ENCODE data around the gene SORCS2. TPM values are rescaled to one million over a fixed set of nuclear protein-coding genes. Genes with fewer than 3 reads are reported as not detected.

SORCS2 gene
- total RNA-seq, 4 donors from 2014 or later: 0.26 to 17.1 (median 2.9) TPM

DNA sequence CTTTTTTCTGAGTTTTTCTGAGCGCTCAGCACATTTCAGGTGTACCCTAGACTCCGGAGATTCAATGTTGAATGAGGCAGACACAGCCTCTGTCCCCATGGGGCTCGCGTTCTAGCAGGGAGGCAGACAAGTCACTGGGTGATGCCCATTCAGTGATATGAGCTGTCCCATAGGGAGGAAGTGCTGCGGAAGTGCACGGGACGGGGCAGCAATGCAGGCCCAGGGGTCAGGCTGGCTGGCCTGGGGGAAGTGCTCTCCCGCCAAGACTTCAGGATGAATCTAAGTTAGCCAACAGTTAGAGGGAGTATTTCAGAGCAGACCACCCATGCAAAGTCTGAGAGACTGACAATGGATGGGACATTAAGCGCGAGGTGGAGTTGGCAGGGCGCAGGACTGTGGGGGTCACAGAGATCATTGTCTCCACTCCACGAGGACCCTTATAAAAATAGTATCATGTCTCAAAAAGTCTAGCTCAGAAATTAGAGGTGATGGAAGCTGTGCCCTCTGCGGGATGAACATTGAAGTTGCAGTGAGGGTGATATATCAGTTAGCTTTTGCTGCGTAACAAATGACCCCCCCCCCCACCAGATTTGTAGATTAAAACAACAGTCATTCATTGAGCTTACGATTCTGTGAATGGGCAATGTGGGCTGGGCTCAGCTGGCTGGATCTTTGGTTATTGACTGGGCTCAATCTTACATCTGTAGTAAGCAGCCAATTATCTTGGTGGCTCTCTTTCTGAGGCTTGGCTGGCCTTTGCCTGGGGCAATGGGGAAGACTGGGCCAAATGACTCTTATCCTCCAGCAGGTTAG lies 226.0 kb downstream of the SORCS2 start:
- H3K4me3 ChIP-seq: no peak overlapping the region
- DNase-seq: peak in 1 of 2 donors; percentile 3
- H3K4me1 ChIP-seq: no peaks in the 10 kb centered on the region
- TF ChIP-seq POLR2A (IDR thresholded peaks at IDR 0.05) (no peak), CTCF (IDR thresholded peaks at IDR 0.05) (no peak)
- intact Hi-C loops (cut with DNase I; ENCODE audit: low total_unique reads): no loop called here
- no peaks in the 10 kb centered on the region for H3K36me3 ChIP-seq
- H3K27me3 ChIP-seq: no peaks in the 10 kb centered on the region
- H3K9me3 ChIP-seq: no peaks in the 10 kb centered on the region
- H3K27ac ChIP-seq: no peak overlapping the region

DNA sequence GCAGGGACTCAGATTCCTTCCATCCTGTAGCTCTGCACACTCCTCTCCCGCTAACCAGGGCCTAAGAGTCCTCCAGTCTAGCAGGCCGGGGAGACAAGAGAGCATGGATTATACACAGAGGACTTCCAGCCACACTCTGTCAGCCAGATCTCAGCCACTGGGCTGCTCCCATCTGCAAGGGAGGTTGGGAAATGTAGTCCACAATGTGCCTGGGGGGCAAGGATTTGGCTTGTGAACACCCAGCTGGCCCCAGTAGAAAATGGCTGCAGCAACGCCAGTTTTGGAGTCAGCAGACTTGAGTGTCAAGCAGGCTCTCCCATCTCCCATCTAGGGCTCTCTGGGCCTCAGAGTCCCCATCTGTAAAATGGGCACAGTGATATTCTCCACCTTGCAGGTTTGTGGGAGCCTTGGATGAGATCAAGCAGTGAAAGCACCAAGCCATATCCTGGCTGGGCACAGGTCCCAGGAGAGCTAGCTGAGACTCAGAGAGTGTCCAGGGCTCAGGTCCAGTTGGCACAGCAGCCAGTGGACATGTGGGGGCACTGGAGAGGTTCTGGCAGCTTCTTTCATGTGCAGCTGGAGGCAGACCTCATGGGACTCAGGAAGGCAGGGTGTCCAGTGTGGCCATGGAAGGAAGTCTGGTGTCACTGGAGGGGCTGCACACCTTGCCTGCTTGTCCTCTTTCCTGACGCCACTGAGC lies 227.8 kb downstream of the SORCS2 start:
- no peaks in the 10 kb centered on the region for H3K36me3 ChIP-seq
- no peaks in the 10 kb centered on the region for H3K9me3 ChIP-seq
- H3K4me3 ChIP-seq: no peak overlapping the region
- peak in 1 of 2 donors; percentile 10 for DNase-seq
- intact Hi-C loops (cut with DNase I; ENCODE audit: low total_unique reads): no loop called here
- H3K4me1 ChIP-seq: no peaks in the 10 kb centered on the region
- H3K27ac ChIP-seq: no peak overlapping the region
- TF ChIP-seq POLR2A (IDR thresholded peaks at IDR 0.05) (no peak), CTCF (IDR thresholded peaks at IDR 0.05) (no peak)
- no peaks in the 10 kb centered on the region for H3K27me3 ChIP-seq

- no peaks in the 10 kb centered on the region for H3K36me3 ChIP-seq
- H3K4me1 ChIP-seq: no peaks in the 10 kb centered on the region
- no peaks in the 10 kb centered on the region for H3K9me3 ChIP-seq
- DNase-seq: peak in 1 of 2 donors; percentile 6
- no peak for TF ChIP-seq CTCF (IDR thresholded peaks at IDR 0.05)
- no peak for TF ChIP-seq POLR2A (IDR thresholded peaks at IDR 0.05)
- H3K27me3 ChIP-seq: no peaks in the 10 kb centered on the region
- no peak overlapping the region for H3K27ac ChIP-seq
- no peak overlapping the region for H3K4me3 ChIP-seq
- intact Hi-C loops (cut with DNase I; ENCODE audit: low total_unique reads): no loop called here
Observed at GRCh38 chr4:7420661-7421040, 228.3 kb downstream of the SORCS2 start.

GRCh38 chr4:7421356-7422150 lies 229.2 kb downstream of the SORCS2 start:
- Histone ChIP-seq H3K4me1 (no peaks in the 10 kb centered on the region), H3K4me3 (no peak overlapping the region), H3K27ac (no peak overlapping the region), H3K27me3 (no peaks in the 10 kb centered on the region), H3K9me3 (no peaks in the 10 kb centered on the region), H3K36me3 (no peaks in the 10 kb centered on the region)
- intact Hi-C loops (cut with DNase I; ENCODE audit: low total_unique reads): no loop called here
- TF ChIP-seq CTCF (IDR thresholded peaks at IDR 0.05) (no peak), POLR2A (IDR thresholded peaks at IDR 0.05) (no peak)
- peak in 1 of 2 donors; percentile 10 for DNase-seq

Data from uterus (tissue), 4 donors.